Spleen (tissue), 7 donors: ENCODE measurements around the gene ATP5F1D.
A peak's percentile ranks its signal among the peaks of the same experiment; 100 is the strongest.

Experiments
- CTCF ChIP-seq, 11 experiments: fragments of 200-600 bp in 7 of 11; fragments of 450-650 bp in 4 of 11; sonication (generic) in 4 of 11; IDR thresholded peaks in 8 of 11; conservative IDR thresholded peaks in 3 of 11; 1 replicate in 7 of 11; 2 replicates in 4 of 11; pipeline versions ENCODE4 v1.4.0 to v1.8.0; 2016 to 2021; ENCODE audit warnings: antibody characterized with exemption in 11 of 11, inconsistent platforms in 4 of 11, mild to moderate bottlenecking in 1 of 11
- POLR2A ChIP-seq, 3 donors: fragments of 450-650 bp; IDR thresholded peaks; one replicate each; pipeline ENCODE4 v1.5.1; 2017; ENCODE audit warnings: antibody characterized with exemption in 3 of 3, mild to moderate bottlenecking in 1 of 3
- donor health status: DM: no; HTN: no; CAD: no; lungs with moderate emphysema.
- donor health status: DM: no; HTN: no; CAD: no.
- donor health status: DM: no; HTN: no; CAD: no.

GRCh38 chr19:1251330-1252220 lies 10.0 kb downstream of the ATP5F1D start:
- TF ChIP-seq CTCF (IDR thresholded peaks at IDR 0.05 in 8 of 11, conservative IDR thresholded peaks at IDR 0.05 in 3 of 11), result peak in 1 of 11 experiments; percentile 6
- peak in 1 of 3 donors; percentile 59 for TF ChIP-seq POLR2A (IDR thresholded peaks at IDR 0.05)
